Stimulated activated CD8-positive, alpha-beta memory T cell treated with anti-CD3 and anti-CD28 coated beads, Interleukin-15, amount 100 ng/mL, for 24 hours (primary cell): ENCODE results near the gene NDUFS4.
"Not testable (repeated sequence)": the region's sequence is repeated elsewhere in the genome, so short reads cannot be mapped to it uniquely, and the experiment has no call there.

Source experiments
- DNase-seq: peaks from one replicate; pipeline ENCODE4 v3.0.0-alpha.2; 2020; ENCODE audit warnings: low read depth

The NDUFS4 gene

GRCh38 chr5:53665313-53665712 lies 104.9 kb downstream of the NDUFS4 start:
- DNase-seq, result not testable (repeated sequence)

GRCh38 chr5:53667621-53668020 lies 107.2 kb downstream of the NDUFS4 start:
- DNase-seq, result no peak

GRCh38 chr5:53671447-53671846 lies 111.0 kb downstream of the NDUFS4 start:
- no peak for DNase-seq

- no peak for DNase-seq
Measured at GRCh38 chr5:53674121-53674520, 113.7 kb downstream of the NDUFS4 start.

GRCh38 chr5:53677632-53678031 lies 117.2 kb downstream of the NDUFS4 start:
- no peak for DNase-seq

GRCh38 chr5:53678981-53679660 lies 118.7 kb downstream of the NDUFS4 start:
- no peak for DNase-seq

- no peak for DNase-seq
Measured at GRCh38 chr5:53681079-53681478, 120.6 kb downstream of the NDUFS4 start.

- DNase-seq, result no peak
Measured at GRCh38 chr5:53691014-53691413, 130.6 kb downstream of the NDUFS4 start.

- DNase-seq, result no peak
Measured at GRCh38 chr5:53694520-53695022, 134.1 kb downstream of the NDUFS4 start.

GRCh38 chr5:53710405-53710804 lies 150.0 kb downstream of the NDUFS4 start:
- DNase-seq, result not testable (repeated sequence)

- no peak for DNase-seq
Measured at GRCh38 chr5:53712327-53712726, 151.9 kb downstream of the NDUFS4 start.

- no peak for DNase-seq
Measured at GRCh38 chr5:53713978-53714666, 153.7 kb downstream of the NDUFS4 start.

- DNase-seq, result no peak
Measured at GRCh38 chr5:53714667-53715010, 154.2 kb downstream of the NDUFS4 start.

- DNase-seq, result no peak
Measured at GRCh38 chr5:53726121-53726520, 165.7 kb downstream of the NDUFS4 start.

- no peak for DNase-seq
Measured at GRCh38 chr5:53730943-53731342, 170.5 kb downstream of the NDUFS4 start.
